Lower leg skin (tissue), 3 donors: ENCODE measurements around the gene COMT.

Source experiments
- POLR2A ChIP-seq, 2 donors: fragments of 450-650 bp; IDR thresholded peaks; one replicate each; pipeline ENCODE4 v1.6.1; 2016 to 2017; ENCODE audit warnings: antibody characterized with exemption in 2 of 2, mild to moderate bottlenecking in 1 of 2, moderate library complexity in 1 of 2
- TF ChIP-seq, protein P1 (sequence below), 3 donors: fragments of 450-650 bp; IDR thresholded peaks; one replicate each; pipeline ENCODE4 v1.5.1; 2016; ENCODE audit warnings: antibody characterized with exemption in 3 of 3, mild to moderate bottlenecking in 3 of 3, moderate library complexity in 2 of 3

GRCh38 chr22:19978748-19979147 lies 37.2 kb downstream of the COMT start:
- no peak for TF ChIP-seq POLR2A (IDR thresholded peaks at IDR 0.05)
- TF ChIP-seq, protein P1, sequence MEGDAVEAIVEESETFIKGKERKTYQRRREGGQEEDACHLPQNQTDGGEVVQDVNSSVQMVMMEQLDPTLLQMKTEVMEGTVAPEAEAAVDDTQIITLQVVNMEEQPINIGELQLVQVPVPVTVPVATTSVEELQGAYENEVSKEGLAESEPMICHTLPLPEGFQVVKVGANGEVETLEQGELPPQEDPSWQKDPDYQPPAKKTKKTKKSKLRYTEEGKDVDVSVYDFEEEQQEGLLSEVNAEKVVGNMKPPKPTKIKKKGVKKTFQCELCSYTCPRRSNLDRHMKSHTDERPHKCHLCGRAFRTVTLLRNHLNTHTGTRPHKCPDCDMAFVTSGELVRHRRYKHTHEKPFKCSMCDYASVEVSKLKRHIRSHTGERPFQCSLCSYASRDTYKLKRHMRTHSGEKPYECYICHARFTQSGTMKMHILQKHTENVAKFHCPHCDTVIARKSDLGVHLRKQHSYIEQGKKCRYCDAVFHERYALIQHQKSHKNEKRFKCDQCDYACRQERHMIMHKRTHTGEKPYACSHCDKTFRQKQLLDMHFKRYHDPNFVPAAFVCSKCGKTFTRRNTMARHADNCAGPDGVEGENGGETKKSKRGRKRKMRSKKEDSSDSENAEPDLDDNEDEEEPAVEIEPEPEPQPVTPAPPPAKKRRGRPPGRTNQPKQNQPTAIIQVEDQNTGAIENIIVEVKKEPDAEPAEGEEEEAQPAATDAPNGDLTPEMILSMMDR (IDR thresholded peaks at IDR 0.05), result no peak
